HEK293 (cell line): ENCODE measurements around the gene DHX16.

Experiments
- CTCF ChIA-PET: fragments of 350-600 bp; formaldehyde crosslinking; extraction: SDS; loops from one replicate; lab custom pipeline; 2021; ENCODE audit warnings: antibody characterized with exemption; lab: Yijun Ruan, JAX
- POLR2A ChIA-PET: fragments of 300-600 bp; formaldehyde crosslinking; extraction: SDS; loops from one replicate; lab custom pipeline; 2020; ENCODE audit warnings: antibody characterized with exemption, inconsistent platforms; lab: Yijun Ruan, JAX
- H3K27ac ChIP-seq: fragments of 200-500 bp; sonication (Bioruptor generic); 2 replicates; pipeline ENCODE4 v1.5.1; 2014; ENCODE audit warnings: low read depth, low read length, control low read depth, inconsistent platforms; ENCODE audit errors: extremely low read depth
- H3K36me3 ChIP-seq, 2 experiments: fragments of 200-500 bp in 1 of 2; sonication (Bioruptor generic) in 1 of 2; 1 replicate in 1 of 2; 2 replicates in 1 of 2; pipeline ENCODE4 v1.5.1; 2014 to 2017; ENCODE audit warnings: inconsistent platforms in 2 of 2, low read length in 2 of 2; ENCODE audit not compliant: control insufficient read depth in 2 of 2, insufficient read depth in 1 of 2
- H3K4me1 ChIP-seq: fragments of 200-500 bp; sonication (Bioruptor generic); 2 replicates; pipeline ENCODE4 v1.5.1; 2014; ENCODE audit warnings: mild to moderate bottlenecking, low read length, inconsistent platforms; ENCODE audit not compliant: control insufficient read depth, insufficient read depth
- H3K4me3 ChIP-seq: 2 replicates; pipeline ENCODE4 v1.5.1; 2011; ENCODE audit warnings: low read depth, mild to moderate bottlenecking, control low read depth, low read length, moderate library complexity
- H3K9me3 ChIP-seq: fragments of 200-500 bp; sonication (Bioruptor generic); 2 replicates; pipeline ENCODE4 v1.5.1; 2014; ENCODE audit warnings: low read depth, low read length, inconsistent platforms; ENCODE audit not compliant: control insufficient read depth, insufficient read depth
- GFI1B ChIP-seq: fragments of 450-650 bp; formaldehyde crosslinking; IDR thresholded peaks from 2 replicates; pipeline ENCODE4 v1.5.1; 2016; ENCODE audit warnings: missing biosample characterization, missing genetic modification characterization
- HOXD13 ChIP-seq: sonication (generic); formaldehyde crosslinking; IDR thresholded peaks from 2 replicates; pipeline ENCODE4 v1.8.0; 2022; ENCODE audit warnings: missing genetic modification reagents, borderline replicate concordance
- KLF7 ChIP-seq: fragments of 450-650 bp; formaldehyde crosslinking; IDR thresholded peaks from 2 replicates; pipeline ENCODE4 v1.5.1; 2016; ENCODE audit warnings: missing biosample characterization, missing genetic modification characterization, borderline replicate concordance
- ZBTB49 ChIP-seq: fragments of 450-650 bp; formaldehyde crosslinking; IDR thresholded peaks from 2 replicates; pipeline ENCODE4 v1.5.1; 2016; ENCODE audit warnings: missing biosample characterization, missing genetic modification characterization, low read depth
- ZBTB8A ChIP-seq: fragments of 450-650 bp; formaldehyde crosslinking; IDR thresholded peaks from 2 replicates; pipeline ENCODE4 v1.5.1; 2016; ENCODE audit warnings: missing biosample characterization, missing genetic modification characterization
- ZFP37 ChIP-seq: fragments of 450-650 bp; formaldehyde crosslinking; IDR thresholded peaks from 2 replicates; pipeline ENCODE4 v1.5.1; 2016; ENCODE audit warnings: missing biosample characterization, missing genetic modification characterization
- ZNF174 ChIP-seq: fragments of 450-650 bp; formaldehyde crosslinking; IDR thresholded peaks from 2 replicates; pipeline ENCODE4 v1.5.0; 2017; ENCODE audit warnings: missing biosample characterization, mild to moderate bottlenecking, missing genetic modification characterization
- ZNF175 ChIP-seq: fragments of 450-650 bp; formaldehyde crosslinking; IDR thresholded peaks from 2 replicates; pipeline ENCODE4 v1.5.1; 2016; ENCODE audit warnings: missing biosample characterization, missing genetic modification characterization
- ZNF23 ChIP-seq: fragments of 450-650 bp; formaldehyde crosslinking; IDR thresholded peaks from 2 replicates; pipeline ENCODE4 v1.5.1; 2016; ENCODE audit warnings: missing biosample characterization, missing genetic modification characterization, borderline replicate concordance
- ZNF341 ChIP-seq: fragments of 450-650 bp; formaldehyde crosslinking; IDR thresholded peaks from 2 replicates; pipeline ENCODE4; 2016; ENCODE audit warnings: low read depth, missing biosample characterization, missing genetic modification characterization
- ZNF391 ChIP-seq: fragments of 450-650 bp; formaldehyde crosslinking; IDR thresholded peaks from 2 replicates; pipeline ENCODE4 v1.5.1; 2016; ENCODE audit warnings: low read depth, missing biosample characterization, missing genetic modification characterization, borderline replicate concordance
- ZNF513 ChIP-seq: fragments of 450-650 bp; IDR thresholded peaks from 2 replicates; pipeline ENCODE4 v1.5.1; 2018; ENCODE audit warnings: missing biosample characterization, missing genetic modification characterization
- ZNF514 ChIP-seq: fragments of 450-650 bp; formaldehyde crosslinking; IDR thresholded peaks from 2 replicates; pipeline ENCODE4 v1.5.1; 2016; ENCODE audit warnings: missing biosample characterization, missing genetic modification characterization
- ZNF529 ChIP-seq: fragments of 450-650 bp; formaldehyde crosslinking; IDR thresholded peaks from 2 replicates; pipeline ENCODE4 v1.5.1; 2017; ENCODE audit warnings: missing genetic modification characterization, missing biosample characterization; ENCODE audit not compliant: insufficient replicate concordance
- ZNF544 ChIP-seq: fragments of 450-650 bp; formaldehyde crosslinking; IDR thresholded peaks from 2 replicates; pipeline ENCODE4 v1.5.0; 2017; ENCODE audit warnings: missing biosample characterization, missing genetic modification characterization
- ZNF561 ChIP-seq: fragments of 450-650 bp; IDR thresholded peaks from 2 replicates; pipeline ENCODE4 v1.5.1; 2018; ENCODE audit warnings: missing biosample characterization, missing genetic modification characterization, borderline replicate concordance
- ZNF76 ChIP-seq: fragments of 450-650 bp; formaldehyde crosslinking; IDR thresholded peaks from 2 replicates; pipeline ENCODE4; 2016; ENCODE audit warnings: low read depth, missing biosample characterization, missing genetic modification characterization, borderline replicate concordance
- ZNF776 ChIP-seq: fragments of 450-650 bp; formaldehyde crosslinking; IDR thresholded peaks from 2 replicates; pipeline ENCODE4 v1.5.0; 2017; ENCODE audit warnings: missing biosample characterization, missing genetic modification characterization, borderline replicate concordance
- ZNF777 ChIP-seq: fragments of 450-650 bp; formaldehyde crosslinking; IDR thresholded peaks from 2 replicates; pipeline ENCODE4 v1.5.1; 2017; ENCODE audit warnings: missing biosample characterization, missing genetic modification characterization, borderline replicate concordance
- ZNF791 ChIP-seq: fragments of 450-650 bp; formaldehyde crosslinking; IDR thresholded peaks from 2 replicates; pipeline ENCODE4 v1.5.1; 2016; ENCODE audit warnings: missing biosample characterization, missing genetic modification characterization
- ZSCAN30 ChIP-seq: fragments of 450-650 bp; IDR thresholded peaks from 2 replicates; pipeline ENCODE4 v1.5.1; 2018; ENCODE audit warnings: missing biosample characterization, mild to moderate bottlenecking, missing genetic modification characterization, moderate library complexity
- ZXDB ChIP-seq: fragments of 450-650 bp; formaldehyde crosslinking; IDR thresholded peaks from 2 replicates; pipeline ENCODE4 v1.5.1; 2016; ENCODE audit warnings: missing biosample characterization, missing genetic modification characterization
- TF ChIP-seq, protein P1 (sequence below): fragments of 450-650 bp; formaldehyde crosslinking; IDR thresholded peaks from 2 replicates; pipeline ENCODE4 v1.5.1; 2016; ENCODE audit warnings: missing biosample characterization, missing genetic modification characterization
- TF ChIP-seq, protein P2 (sequence below): sonication (generic); formaldehyde crosslinking; IDR thresholded peaks from 2 replicates; pipeline ENCODE4 v1.8.1; 2022; ENCODE audit warnings: mild to moderate bottlenecking, moderate library complexity, missing genetic modification reagents
- TF ChIP-seq, protein P3 (sequence below): fragments of 450-650 bp; formaldehyde crosslinking; IDR thresholded peaks from 2 replicates; pipeline ENCODE4 v1.5.1; 2017; ENCODE audit warnings: missing biosample characterization, mild to moderate bottlenecking, missing genetic modification characterization, moderate library complexity

The DHX16 gene

GRCh38 chr6:30616811-30617564, 55.8 kb downstream of the DHX16 start, which contains the start of gene PPP1R10 (continued):
- TF ChIP-seq, protein P1, sequence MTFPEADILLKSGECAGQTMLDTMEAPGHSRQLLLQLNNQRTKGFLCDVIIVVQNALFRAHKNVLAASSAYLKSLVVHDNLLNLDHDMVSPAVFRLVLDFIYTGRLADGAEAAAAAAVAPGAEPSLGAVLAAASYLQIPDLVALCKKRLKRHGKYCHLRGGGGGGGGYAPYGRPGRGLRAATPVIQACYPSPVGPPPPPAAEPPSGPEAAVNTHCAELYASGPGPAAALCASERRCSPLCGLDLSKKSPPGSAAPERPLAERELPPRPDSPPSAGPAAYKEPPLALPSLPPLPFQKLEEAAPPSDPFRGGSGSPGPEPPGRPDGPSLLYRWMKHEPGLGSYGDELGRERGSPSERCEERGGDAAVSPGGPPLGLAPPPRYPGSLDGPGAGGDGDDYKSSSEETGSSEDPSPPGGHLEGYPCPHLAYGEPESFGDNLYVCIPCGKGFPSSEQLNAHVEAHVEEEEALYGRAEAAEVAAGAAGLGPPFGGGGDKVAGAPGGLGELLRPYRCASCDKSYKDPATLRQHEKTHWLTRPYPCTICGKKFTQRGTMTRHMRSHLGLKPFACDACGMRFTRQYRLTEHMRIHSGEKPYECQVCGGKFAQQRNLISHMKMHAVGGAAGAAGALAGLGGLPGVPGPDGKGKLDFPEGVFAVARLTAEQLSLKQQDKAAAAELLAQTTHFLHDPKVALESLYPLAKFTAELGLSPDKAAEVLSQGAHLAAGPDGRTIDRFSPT (tag by site-specific recombination), result no peak
- TF ChIP-seq ZNF514, result no peak
- peak; percentile 63; the same call in 1 of the 2 replicates for TF ChIP-seq ZBTB8A (tag by site-specific recombination)
- TF ChIP-seq ZNF561, result peak; percentile 89
- no peak for TF ChIP-seq ZNF529
- peak; percentile 90 for TF ChIP-seq ZFP37 (tag by site-specific recombination)
- TF ChIP-seq ZBTB49 (tag by site-specific recombination), result no peak
- TF ChIP-seq HOXD13, result no peak
- no peak for TF ChIP-seq ZNF544
- TF ChIP-seq, protein P2, sequence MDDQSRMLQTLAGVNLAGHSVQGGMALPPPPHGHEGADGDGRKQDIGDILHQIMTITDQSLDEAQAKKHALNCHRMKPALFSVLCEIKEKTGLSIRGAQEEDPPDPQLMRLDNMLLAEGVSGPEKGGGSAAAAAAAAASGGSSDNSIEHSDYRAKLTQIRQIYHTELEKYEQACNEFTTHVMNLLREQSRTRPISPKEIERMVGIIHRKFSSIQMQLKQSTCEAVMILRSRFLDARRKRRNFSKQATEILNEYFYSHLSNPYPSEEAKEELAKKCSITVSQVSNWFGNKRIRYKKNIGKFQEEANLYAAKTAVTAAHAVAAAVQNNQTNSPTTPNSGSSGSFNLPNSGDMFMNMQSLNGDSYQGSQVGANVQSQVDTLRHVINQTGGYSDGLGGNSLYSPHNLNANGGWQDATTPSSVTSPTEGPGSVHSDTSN, result no peak
- no peak for TF ChIP-seq ZNF23 (tag by site-specific recombination)
- no peak for TF ChIP-seq ZNF175 (tag by site-specific recombination)
- no peak for TF ChIP-seq ZNF791 (tag by site-specific recombination)
- TF ChIP-seq KLF7, result peak; percentile 98
- TF ChIP-seq ZNF76 (tag by site-specific recombination), result peak; percentile 80
- no peak for TF ChIP-seq ZNF776 (tag by site-specific recombination)
- peak; percentile 77; the same call in 1 of the 2 replicates for TF ChIP-seq ZNF341 (tag by site-specific recombination)
- peak; percentile 40; the same call in 1 of the 2 replicates for TF ChIP-seq ZNF777 (tag by site-specific recombination)
- TF ChIP-seq ZNF174 (tag by site-specific recombination), result no peak

DNA sequence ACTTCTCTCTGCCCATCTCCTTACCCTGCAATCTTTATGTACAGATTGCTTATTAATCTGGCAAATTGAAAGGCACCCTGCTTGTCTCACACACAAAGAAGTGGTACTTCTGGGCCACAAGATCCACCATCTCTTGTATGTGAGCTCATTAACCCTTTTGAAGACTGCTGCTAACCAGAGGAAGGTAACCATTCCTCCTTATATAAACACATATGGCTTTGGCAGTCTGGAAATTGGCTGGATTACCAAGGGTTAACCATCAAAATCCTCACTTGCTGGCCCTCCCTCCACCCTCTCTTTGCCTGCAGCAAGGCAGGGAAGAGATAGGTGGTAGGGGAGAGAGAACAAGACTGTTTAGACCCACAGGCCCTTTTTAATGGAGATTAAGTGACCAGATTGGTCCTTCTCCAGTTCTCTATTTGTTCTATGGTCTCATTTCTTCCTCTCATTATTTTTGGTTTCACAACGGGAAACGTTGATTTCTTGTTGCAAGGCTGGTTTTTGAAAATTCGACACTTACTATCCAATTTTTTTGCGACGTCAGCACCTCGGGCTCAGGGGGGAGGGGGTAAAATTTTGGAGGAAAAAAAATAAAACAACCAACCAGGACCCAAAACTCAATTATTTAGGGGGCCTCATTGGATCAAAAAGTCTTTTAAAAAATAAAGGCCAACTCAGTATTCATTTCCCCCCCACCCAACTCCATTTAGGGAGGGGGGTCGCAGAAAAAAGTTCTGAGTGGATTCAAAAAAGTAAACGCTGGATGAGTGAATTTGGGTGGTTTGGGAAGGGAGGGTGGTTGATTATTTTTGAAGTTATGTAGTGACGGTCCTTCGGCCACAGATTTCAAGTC, 56.6 kb downstream of the DHX16 start:
- Histone ChIP-seq H3K4me1 (peaks cover 18% of the 10 kb centered on the region), H3K9me3 (no peaks in the 10 kb centered on the region), H3K27ac (peak overlapping the region; percentile 65), H3K36me3 (peaks cover 11 to 37% of the 10 kb centered on the region in 2 experiments; a peak in 2 of 3 replicates), H3K4me3 (peak overlapping the region; percentile 74)
- ChIA-PET CTCF (interaction anchor here (0.6 to 2.0 kb wide), 5 partner anchors 19 to 131 kb away, joined by 3 to 7 read pairs (median 6); no protein-coding TSS in a partner anchor), POLR2A (interaction anchor here (0.6 to 4.8 kb wide), 30 partner anchors 10 to 498 kb away, joined by 3 to 197 read pairs (median 6); partner anchors contain the start of genes ABCF1, ATAT1, C6orf136 and DHX16)
- TF ChIP-seq ZSCAN30 (tag by site-specific recombination), result 0 out of 2 replicates have a peak, but pooled peaks have one; percentile 45
- TF ChIP-seq ZNF391, result 0 out of 2 replicates have a peak, but pooled peaks have one; percentile 23
- TF ChIP-seq, protein P3, sequence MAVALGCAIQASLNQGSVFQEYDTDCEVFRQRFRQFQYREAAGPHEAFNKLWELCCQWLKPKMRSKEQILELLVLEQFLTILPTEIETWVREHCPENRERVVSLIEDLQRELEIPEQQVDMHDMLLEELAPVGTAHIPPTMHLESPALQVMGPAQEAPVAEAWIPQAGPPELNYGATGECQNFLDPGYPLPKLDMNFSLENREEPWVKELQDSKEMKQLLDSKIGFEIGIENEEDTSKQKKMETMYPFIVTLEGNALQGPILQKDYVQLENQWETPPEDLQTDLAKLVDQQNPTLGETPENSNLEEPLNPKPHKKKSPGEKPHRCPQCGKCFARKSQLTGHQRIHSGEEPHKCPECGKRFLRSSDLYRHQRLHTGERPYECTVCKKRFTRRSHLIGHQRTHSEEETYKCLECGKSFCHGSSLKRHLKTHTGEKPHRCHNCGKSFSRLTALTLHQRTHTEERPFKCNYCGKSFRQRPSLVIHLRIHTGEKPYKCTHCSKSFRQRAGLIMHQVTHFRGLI, result 0 out of 2 replicates have a peak, but pooled peaks have one; percentile 10
- TF ChIP-seq ZXDB (tag by site-specific recombination), result peak; percentile 28; the same call in 1 of the 2 replicates
- TF ChIP-seq ZNF513, result peak; percentile 89
- 0 out of 2 replicates have a peak, but pooled peaks have one; percentile 7 for TF ChIP-seq GFI1B (tag by site-specific recombination)
- peak; percentile 68; the same call in 1 of the 2 replicates for TF ChIP-seq ZNF561
